ENCODE measurements around the gene ACAA2. TPM values are rescaled to one million over a fixed set of nuclear protein-coding genes. Genes with fewer than 3 reads are reported as not detected.
"Not testable (repeated sequence)": the region's sequence is repeated elsewhere in the genome, so short reads cannot be mapped to it uniquely, and the experiment has no call there.

The ACAA2 gene
- total RNA-seq, 1 donor from 2014 or later = 50.6 TPM

GRCh38 chr18:49813069-49813318 lies 339 bp downstream of the ACAA2 start:
- peak overlapping the region; percentile 50 to 88 for H3K4me3 ChIP-seq
- no peak for DNase-seq (ENCODE audit: extremely low spot score in 2 of 2)
- no peak for TF ChIP-seq POLR2A (IDR thresholded peaks at IDR 0.05)
- TF ChIP-seq CTCF (IDR thresholded peaks at IDR 0.05) = no peak
- no peak for TF ChIP-seq POLR2AphosphoS5 (IDR thresholded peaks at IDR 0.05; ENCODE audit: insufficient read depth in 1 of 2, low read depth in 1 of 2)
- H3K36me3 ChIP-seq = no peaks in the 10 kb centered on the region
- H3K4me1 ChIP-seq = peaks cover 26% of the 10 kb centered on the region
- H3K9me3 ChIP-seq = no peaks in the 10 kb centered on the region
- H3K27me3 ChIP-seq = no peaks in the 10 kb centered on the region
- intact Hi-C loops (cut with DNase I) = no loop called here
- peak overlapping the region; percentile 92 for H3K27ac ChIP-seq

- no peaks in the 10 kb centered on the region for H3K27me3 ChIP-seq
- H3K4me1 ChIP-seq = peaks cover 26% of the 10 kb centered on the region
- H3K4me3 ChIP-seq = peak overlapping the region; percentile 50 to 88
- H3K36me3 ChIP-seq = no peaks in the 10 kb centered on the region
- no peak for DNase-seq (ENCODE audit: extremely low spot score in 2 of 2)
- peak overlapping the region; percentile 92 for H3K27ac ChIP-seq
- intact Hi-C loops (cut with DNase I) = no loop called here
- no peaks in the 10 kb centered on the region for H3K9me3 ChIP-seq
- TF ChIP-seq CTCF (IDR thresholded peaks at IDR 0.05) (no peak), POLR2AphosphoS5 (IDR thresholded peaks at IDR 0.05; ENCODE audit: insufficient read depth in 1 of 2, low read depth in 1 of 2) (no peak), POLR2A (IDR thresholded peaks at IDR 0.05) (no peak)
These were observed 856 bp downstream of the ACAA2 start for GRCh38 chr18:49812286-49813068.

DNA sequence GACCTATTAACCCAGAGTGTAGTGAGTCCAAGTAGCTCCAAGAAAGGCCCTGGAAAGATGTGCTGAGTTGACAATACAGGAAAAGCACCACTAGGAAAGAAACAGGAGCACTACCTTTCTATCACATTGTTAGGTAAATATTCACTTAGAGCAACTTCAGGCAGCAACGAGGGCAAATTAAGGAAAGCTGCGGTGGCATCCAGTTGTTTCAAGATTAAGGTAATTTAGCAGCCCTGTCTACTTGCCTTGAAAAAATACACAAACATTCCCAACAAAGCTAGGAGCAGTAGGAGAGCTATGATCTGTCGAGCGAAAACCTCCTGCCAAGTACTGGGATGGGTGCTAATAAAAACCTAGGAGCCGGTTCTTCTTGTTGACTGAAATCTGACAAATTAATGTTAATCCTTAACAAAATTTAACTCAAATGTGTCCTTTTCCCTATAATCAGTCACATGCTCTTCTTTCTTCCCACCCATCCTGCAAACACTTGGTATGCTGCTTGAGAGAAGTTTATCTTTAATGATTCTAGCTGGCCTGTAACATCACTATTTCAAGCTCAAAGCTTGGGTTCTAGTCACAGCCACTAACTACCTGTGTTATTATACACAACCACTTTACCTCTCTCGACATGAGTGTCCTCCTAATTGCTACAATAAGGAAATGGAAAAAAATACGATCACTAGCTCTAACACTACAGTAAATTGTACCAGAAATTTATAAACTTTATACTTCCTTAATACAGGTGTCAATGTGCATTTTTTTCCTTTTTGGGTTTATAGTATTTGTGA lies 2.0 kb downstream of the ACAA2 start:
- H3K4me3 ChIP-seq = no peak overlapping the region

DNA sequence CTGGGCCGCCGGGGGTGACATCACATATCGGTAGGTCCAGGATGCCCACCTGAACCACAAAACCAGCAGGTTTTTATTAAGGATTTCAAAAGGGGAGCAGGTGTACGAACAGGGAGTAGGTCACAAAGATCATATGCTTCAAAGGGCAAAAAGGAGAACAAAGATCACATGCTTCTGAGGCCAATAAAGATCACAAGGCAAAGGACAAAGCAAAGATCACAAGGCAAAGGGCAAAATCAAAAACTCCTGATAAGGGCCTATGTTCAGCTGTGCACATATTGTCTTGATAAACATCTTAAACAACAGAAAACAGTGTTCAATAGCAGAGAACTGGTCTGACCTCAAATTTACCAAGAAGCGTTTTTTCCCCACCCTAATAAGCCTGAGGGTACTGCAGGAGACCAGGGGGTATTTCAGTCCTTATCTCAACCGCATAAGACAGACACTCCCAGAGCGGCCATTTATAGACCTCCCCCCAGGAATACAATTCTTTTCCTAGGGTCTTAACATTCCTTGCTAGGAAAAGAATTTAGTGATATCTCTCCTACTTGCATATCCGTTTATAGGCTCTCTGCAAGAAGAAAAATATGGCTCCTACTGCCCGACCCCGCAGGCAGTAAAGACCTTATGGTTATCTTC lies 4.7 kb downstream of the ACAA2 start:
- H3K4me3 ChIP-seq; H3K27me3 ChIP-seq; H3K27ac ChIP-seq; DNase-seq (ENCODE audit: extremely low spot score in 2 of 2); H3K9me3 ChIP-seq; intact Hi-C loops (cut with DNase I); H3K36me3 ChIP-seq: not testable (repeated sequence)
- peaks cover 26% of the 10 kb centered on the region for H3K4me1 ChIP-seq

More for the DNA sequence above, 2.0 kb downstream of the ACAA2 start:
- TF ChIP-seq POLR2AphosphoS5 (IDR thresholded peaks at IDR 0.05; ENCODE audit: insufficient read depth in 1 of 2, low read depth in 1 of 2) (peak in 1 of 2 donors; percentile 17), CTCF (IDR thresholded peaks at IDR 0.05) (no peak)
- Histone ChIP-seq H3K36me3 (no peaks in the 10 kb centered on the region), H3K27ac (peak overlapping the region; percentile 18), H3K27me3 (no peaks in the 10 kb centered on the region), H3K9me3 (no peaks in the 10 kb centered on the region), H3K4me1 (peaks cover 26% of the 10 kb centered on the region)
- intact Hi-C loops (cut with DNase I) = no loop called here
- no peak for DNase-seq (ENCODE audit: extremely low spot score in 2 of 2)

- no peaks in the 10 kb centered on the region for H3K4me1 ChIP-seq
- H3K36me3 ChIP-seq = no peaks in the 10 kb centered on the region
- no peaks in the 10 kb centered on the region for H3K27me3 ChIP-seq
- intact Hi-C loops (cut with DNase I) = no loop called here
- no peaks in the 10 kb centered on the region for H3K9me3 ChIP-seq
- no peak overlapping the region for H3K27ac ChIP-seq
- TF ChIP-seq POLR2A (IDR thresholded peaks at IDR 0.05) = no peak
- no peak for TF ChIP-seq POLR2AphosphoS5 (IDR thresholded peaks at IDR 0.05; ENCODE audit: insufficient read depth in 1 of 2, low read depth in 1 of 2)
- no peak for TF ChIP-seq CTCF (IDR thresholded peaks at IDR 0.05)
- H3K4me3 ChIP-seq = no peak overlapping the region
- no peak for DNase-seq (ENCODE audit: extremely low spot score in 2 of 2)
These were observed 9.2 kb downstream of the ACAA2 start for GRCh38 chr18:49804096-49804495.
